MG63 (cell line): ENCODE measurements around the gene CHIC2. TPM values are rescaled to one million over a fixed set of nuclear protein-coding genes. Genes with fewer than 3 reads are reported as not detected.
A peak's percentile ranks its signal among the peaks of the same experiment; 100 is the strongest.

ENCODE experiments used
- DNase-seq: peaks from one replicate; pipeline ENCODE4 v3.0.0-alpha.2; 2020
- H3K27me3 ChIP-seq: fragments of 250-450 bp; sonication (Bioruptor Pico); 2 replicates; pipeline ENCODE4 v1.5.1; 2020; ENCODE audit warnings: mild to moderate bottlenecking, moderate library complexity
- H3K36me3 ChIP-seq: fragments of 250-450 bp; sonication (Bioruptor Pico); 2 replicates; pipeline ENCODE4 v1.5.1; 2020; ENCODE audit warnings: mild to moderate bottlenecking, moderate library complexity
- H3K4me3 ChIP-seq: fragments of 250-450 bp; sonication (Bioruptor Pico); 2 replicates; pipeline ENCODE4 v1.5.1; 2020; ENCODE audit warnings: mild to moderate bottlenecking, moderate library complexity
- H3K9me3 ChIP-seq: fragments of 250-450 bp; sonication (Bioruptor Pico); 2 replicates; pipeline ENCODE4 v1.5.1; 2020; ENCODE audit warnings: mild to moderate bottlenecking, moderate library complexity
- total RNA-seq: library from RNA; depleted of rRNA; stranded (reverse); fragments of >200 nt; shearing (Covaris generic); gene quantifications from 2 replicates; pipeline ENCODE4 v1.2.3, GENCODE V29; 2014; ENCODE audit warnings: low replicate concordance

The CHIC2 gene
- total RNA-seq, 1 experiment from 2014 or later = 179 TPM

- peaks cover 35% of the 10 kb centered on the region for H3K27me3 ChIP-seq
- H3K36me3 ChIP-seq = no peaks in the 10 kb centered on the region
- H3K9me3 ChIP-seq = no peaks in the 10 kb centered on the region
- DNase-seq = no peak
- no peak overlapping the region for H3K4me3 ChIP-seq
These were observed 32.0 kb upstream of the CHIC2 start for GRCh38 chr4:54096295-54096962.

- H3K4me3 ChIP-seq = no peak overlapping the region
- no peaks in the 10 kb centered on the region for H3K36me3 ChIP-seq
- no peak for DNase-seq
- H3K27me3 ChIP-seq = peaks cover 24% of the 10 kb centered on the region
- no peaks in the 10 kb centered on the region for H3K9me3 ChIP-seq
These were observed 30.9 kb upstream of the CHIC2 start for GRCh38 chr4:54095110-54095825.

GRCh38 chr4:54094451-54094850, 30.0 kb upstream of the CHIC2 start:
- DNase-seq = no peak
- H3K36me3 ChIP-seq = no peaks in the 10 kb centered on the region
- no peak overlapping the region for H3K4me3 ChIP-seq

DNA sequence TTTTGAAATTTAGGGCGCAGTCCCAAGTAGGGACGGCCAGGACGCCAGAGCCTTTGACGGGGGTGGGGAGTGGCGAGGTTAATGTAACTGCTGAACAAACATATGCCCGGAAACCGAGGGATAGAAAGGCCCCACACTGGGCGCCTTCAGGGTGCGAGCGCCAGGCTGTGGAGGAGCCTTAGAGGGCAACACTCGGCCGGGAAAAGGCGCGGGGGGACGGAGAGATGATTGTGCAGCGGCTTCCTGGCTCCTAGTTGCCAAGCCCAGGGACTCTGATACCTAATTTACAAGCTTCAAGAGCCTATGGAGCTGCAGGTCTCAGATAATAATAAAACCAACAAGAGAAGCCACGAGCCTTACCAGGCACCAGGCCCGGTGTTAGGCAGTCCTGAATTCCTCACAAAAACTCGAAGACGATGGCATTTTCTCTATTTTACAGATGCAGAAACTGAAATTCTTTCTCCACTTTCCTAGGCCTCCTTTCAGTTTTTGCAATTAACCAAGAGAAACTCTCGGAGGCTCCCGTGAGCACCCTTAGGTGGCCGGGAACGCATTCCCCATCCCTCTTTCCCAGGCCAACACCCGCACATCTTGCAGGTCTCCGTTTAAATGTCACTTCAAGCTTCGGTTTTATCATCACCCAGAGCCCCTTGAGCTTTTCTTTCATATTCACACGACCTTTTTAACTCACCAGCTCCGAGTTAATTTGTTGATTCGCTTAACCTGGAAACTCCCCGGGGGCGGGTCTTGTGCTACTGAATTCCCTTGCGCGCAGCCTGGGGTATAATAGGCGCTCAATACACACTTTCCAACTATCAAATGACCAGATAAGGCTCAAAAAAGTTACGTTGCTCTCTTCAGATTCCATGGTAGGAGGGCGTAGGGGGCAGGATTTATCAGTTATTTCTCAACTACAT, 29.2 kb upstream of the CHIC2 start:
- H3K9me3 ChIP-seq = no peaks in the 10 kb centered on the region
- DNase-seq = no peak

More at GRCh38 chr4:54094451-54094850, 30.0 kb upstream of the CHIC2 start:
- peaks cover 16% of the 10 kb centered on the region for H3K27me3 ChIP-seq
- H3K9me3 ChIP-seq = no peaks in the 10 kb centered on the region

DNA sequence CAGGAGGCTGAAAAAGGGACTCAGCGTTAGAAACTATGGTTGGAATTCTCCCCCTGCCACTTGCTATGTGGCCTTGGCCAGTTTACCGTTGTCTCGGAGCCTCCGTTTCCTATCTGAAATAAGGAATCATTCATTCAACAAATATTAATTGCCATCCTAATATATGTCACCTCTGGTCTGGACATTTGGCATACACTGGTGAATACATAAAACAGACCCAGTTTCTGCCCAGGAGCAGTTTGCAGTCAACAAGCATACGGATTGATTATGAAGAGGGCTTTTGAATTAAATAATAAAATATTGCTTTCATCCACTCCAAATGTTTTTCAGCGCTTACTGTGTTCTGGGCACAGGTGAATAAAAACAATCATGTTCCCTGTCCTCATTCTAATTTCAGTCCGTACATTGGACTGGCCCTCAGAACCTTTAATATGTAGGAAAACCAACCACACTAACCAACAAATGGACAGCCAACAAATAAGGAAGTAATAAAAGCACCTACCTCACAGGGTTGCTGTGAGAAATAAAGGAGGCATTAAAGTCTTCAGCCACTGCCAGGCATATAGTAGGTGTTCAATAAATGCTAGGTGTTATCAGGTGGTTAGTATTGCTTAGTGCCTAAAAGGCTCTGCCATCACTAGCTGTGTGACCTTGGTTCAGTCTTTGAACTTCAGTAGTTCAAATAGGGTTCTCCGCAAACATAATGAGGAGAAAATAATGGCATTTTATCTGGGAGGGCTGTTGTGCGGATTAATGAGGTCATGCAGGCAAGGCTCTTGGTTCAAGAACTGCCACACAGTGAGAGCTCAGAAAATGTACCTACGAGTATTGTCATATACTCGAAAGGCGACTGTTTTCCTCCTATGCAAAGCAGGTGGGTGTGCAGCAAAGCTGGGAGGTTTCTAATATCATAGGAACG, 28.3 kb upstream of the CHIC2 start:
- Histone ChIP-seq H3K27me3 (no peaks in the 10 kb centered on the region; the same call in 1 of the 2 replicates), H3K9me3 (no peaks in the 10 kb centered on the region), H3K4me3 (peak overlapping the region; percentile 50), H3K36me3 (no peaks in the 10 kb centered on the region)
- DNase-seq = no peak

More for the DNA sequence above, 29.2 kb upstream of the CHIC2 start:
- H3K36me3 ChIP-seq = no peaks in the 10 kb centered on the region
- peaks cover 7% of the 10 kb centered on the region for H3K27me3 ChIP-seq
- H3K4me3 ChIP-seq = no peak overlapping the region

DNA sequence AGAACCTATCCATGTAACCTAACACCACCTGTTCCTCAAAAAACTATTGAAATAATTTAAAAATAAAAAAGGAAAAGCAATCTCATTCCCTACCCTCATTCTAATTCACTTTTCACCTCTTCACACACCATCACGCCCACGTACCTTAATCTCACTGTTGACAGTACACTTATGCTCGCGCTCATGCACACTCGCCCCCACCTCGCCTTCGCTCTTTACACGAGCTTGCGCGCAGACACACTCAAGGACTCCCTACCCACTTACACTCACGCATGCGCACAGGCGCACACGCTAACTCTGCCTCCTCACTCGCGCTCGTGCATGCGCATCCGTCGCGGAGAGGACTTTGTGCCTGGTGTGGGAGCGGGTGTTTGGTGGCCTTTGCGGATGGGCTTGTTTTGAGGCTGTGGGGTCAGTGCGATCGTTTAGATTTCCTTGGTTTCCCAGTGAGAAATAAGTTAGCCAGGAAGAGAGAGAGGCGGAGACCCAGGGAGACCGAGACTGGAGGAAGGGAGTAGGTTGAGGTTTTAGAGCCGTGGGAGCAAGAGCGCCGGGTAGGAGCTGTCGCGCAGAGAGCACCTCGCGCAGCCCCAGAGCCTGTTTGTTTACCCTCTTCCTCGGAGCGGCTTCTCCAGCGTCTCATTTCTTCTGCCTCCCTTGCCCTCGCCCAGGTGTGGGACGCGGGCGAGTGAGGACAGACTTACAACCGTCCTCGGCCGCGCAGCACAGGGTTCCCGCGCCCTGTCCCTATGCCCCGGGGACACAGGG, 27.4 kb upstream of the CHIC2 start:
- Histone ChIP-seq H3K27me3 (no peaks in the 10 kb centered on the region), H3K9me3 (no peaks in the 10 kb centered on the region), H3K36me3 (no peaks in the 10 kb centered on the region), H3K4me3 (peak overlapping the region; percentile 50)
- DNase-seq = peak; percentile 88

DNA sequence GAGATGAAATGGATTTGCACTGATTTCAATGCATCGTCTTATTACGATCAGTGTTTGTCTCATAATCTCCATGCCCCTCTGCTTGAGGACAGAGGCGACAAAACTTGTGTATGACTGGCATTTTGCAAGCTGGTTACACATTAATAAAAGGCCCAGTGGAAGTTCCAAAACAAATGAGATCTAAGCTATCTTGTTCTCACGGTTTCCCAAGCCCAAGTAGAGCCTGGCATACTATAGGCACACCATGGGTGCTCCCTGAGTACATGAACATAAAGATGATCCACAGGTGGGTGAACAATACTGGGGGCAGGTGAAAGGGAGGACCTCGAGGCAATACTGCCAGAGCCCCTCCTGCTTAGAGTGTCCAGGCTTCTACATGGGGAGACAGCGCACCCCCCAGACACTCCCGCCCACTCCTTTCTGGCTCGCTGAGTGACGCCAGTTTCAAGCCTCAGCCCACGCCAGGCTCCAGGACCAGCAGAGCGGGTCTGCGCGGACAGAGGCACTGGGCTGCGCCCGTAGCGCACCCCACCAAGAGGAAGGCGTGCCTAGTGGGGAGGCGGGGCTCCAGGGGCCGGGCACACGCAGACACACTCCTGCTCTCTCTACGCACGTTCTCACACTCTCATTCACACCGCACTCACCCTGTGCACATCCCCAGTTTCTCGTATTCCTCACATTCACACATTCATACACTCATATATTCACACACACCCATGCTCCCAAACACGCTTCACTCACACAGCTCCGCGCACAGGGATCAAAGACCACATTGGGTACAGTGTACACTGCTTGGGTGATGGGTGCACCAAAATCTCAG, 26.6 kb upstream of the CHIC2 start:
- Histone ChIP-seq H3K9me3 (no peaks in the 10 kb centered on the region), H3K27me3 (no peaks in the 10 kb centered on the region), H3K36me3 (no peaks in the 10 kb centered on the region), H3K4me3 (peak overlapping the region; percentile 50)
- DNase-seq = peak; percentile 42

DNA sequence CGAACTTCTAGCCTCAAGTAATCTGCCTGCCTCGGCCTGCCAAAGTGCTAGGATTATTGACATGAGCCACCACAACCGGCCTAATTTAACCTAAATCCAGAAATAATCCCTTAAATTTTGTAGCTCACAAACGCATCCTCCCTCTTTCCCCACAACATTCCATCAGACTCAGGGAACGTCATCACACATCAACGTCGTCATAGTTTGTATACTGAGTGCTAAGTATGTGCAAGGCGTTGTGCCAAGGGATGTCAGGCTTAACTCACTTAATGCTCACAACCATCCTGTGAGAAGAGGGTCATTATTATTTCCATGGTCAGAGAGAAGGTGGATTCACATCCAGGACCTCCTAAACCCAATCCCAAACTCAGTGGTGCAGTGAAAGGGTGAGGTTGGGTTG, 26.0 kb upstream of the CHIC2 start:
- Histone ChIP-seq H3K27me3 (no peaks in the 10 kb centered on the region), H3K36me3 (no peaks in the 10 kb centered on the region), H3K4me3 (no peak overlapping the region), H3K9me3 (no peaks in the 10 kb centered on the region)
- no peak for DNase-seq

DNA sequence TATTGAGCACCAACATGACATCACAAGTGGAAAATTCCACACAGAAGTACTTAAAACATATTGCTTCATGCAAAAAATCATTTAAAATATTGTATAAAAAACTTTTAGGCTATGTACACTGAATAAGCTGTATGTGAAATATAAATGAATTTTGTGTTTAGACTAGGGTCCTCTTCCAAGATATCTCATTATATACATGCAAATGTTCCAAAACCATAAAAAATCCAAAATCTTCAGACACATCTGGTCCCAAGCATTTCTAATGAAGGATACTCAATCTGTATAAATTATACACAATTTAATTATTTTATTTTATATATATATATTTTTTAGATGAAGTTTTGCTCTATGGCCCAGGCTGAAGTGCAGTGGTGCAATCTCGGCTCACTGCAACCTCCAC, 25.5 kb upstream of the CHIC2 start:
- DNase-seq = no peak
- Histone ChIP-seq H3K36me3 (no peaks in the 10 kb centered on the region), H3K27me3 (no peaks in the 10 kb centered on the region), H3K4me3 (no peak overlapping the region), H3K9me3 (no peaks in the 10 kb centered on the region)

GRCh38 chr4:54085284-54085683, 20.9 kb upstream of the CHIC2 start:
- H3K9me3 ChIP-seq = no peaks in the 10 kb centered on the region
- no peaks in the 10 kb centered on the region for H3K27me3 ChIP-seq
- peak; percentile 99 for DNase-seq
- no peak overlapping the region for H3K4me3 ChIP-seq
- no peaks in the 10 kb centered on the region for H3K36me3 ChIP-seq

- DNase-seq = peak; percentile 100
- no peaks in the 10 kb centered on the region for H3K36me3 ChIP-seq
- no peak overlapping the region for H3K4me3 ChIP-seq
- H3K27me3 ChIP-seq = no peaks in the 10 kb centered on the region
- H3K9me3 ChIP-seq = no peaks in the 10 kb centered on the region
These were observed 17.8 kb upstream of the CHIC2 start for GRCh38 chr4:54082168-54082567.

DNA sequence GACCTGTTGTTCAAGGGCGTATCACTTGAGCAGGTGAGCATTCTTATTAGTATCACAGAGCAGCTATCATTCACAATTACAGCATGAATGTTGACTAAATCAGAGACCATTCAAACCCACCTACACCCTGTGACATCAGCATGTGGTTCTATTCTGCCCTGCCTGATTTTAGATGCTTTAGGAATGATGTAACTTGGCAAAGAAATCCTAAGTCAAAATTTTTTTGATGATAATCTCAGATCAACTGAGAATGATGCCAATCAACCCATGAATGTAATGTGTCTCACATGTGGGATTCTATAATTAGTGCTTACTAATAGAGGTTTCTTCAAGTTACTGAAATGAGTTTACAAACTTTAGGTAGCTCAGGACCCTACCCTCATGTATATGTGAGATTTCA, 13.4 kb upstream of the CHIC2 start:
- Histone ChIP-seq H3K27me3 (no peaks in the 10 kb centered on the region), H3K4me3 (no peak overlapping the region), H3K36me3 (no peaks in the 10 kb centered on the region), H3K9me3 (no peaks in the 10 kb centered on the region)
- DNase-seq = peak; percentile 74

DNA sequence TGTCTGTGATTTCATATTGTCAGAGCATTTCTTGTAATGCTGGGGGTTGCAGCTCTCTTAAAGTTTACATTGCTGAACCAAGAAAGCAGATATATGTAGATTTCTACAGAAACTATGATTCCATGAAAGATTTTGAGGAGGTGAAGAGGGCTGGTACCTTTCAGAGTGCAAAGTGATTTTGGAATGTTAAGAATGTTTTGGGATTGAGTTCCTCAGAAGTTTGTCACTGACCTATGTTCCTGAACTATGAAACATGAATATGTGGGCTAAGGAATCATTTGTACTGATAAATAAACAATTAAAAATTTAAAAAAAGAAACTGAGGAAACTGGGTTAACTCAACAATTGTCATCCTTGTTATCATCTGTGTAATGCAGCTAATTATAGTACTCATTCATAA, 12.3 kb upstream of the CHIC2 start:
- no peak for DNase-seq

GRCh38 chr4:54074381-54074780, 10.0 kb upstream of the CHIC2 start:
- no peak overlapping the region for H3K4me3 ChIP-seq
- H3K27me3 ChIP-seq = no peaks in the 10 kb centered on the region
- peaks cover 8% of the 10 kb centered on the region for H3K9me3 ChIP-seq
- no peaks in the 10 kb centered on the region for H3K36me3 ChIP-seq
- no peak for DNase-seq

More for the DNA sequence above, 12.3 kb upstream of the CHIC2 start:
- Histone ChIP-seq H3K27me3 (no peaks in the 10 kb centered on the region), H3K4me3 (no peak overlapping the region), H3K36me3 (no peaks in the 10 kb centered on the region), H3K9me3 (0 out of 2 replicates have a peak, but pooled peaks cover 4% of the 10 kb centered on the region)
